Activated naive CD8-positive, alpha-beta T cell treated with anti-CD3 and anti-CD28 coated beads, Interleukin-2, amount 50 U/mL, for 24 hours (primary cell): Measurements from ENCODE around the gene DZIP1.

ENCODE experiments used
- ATAC-seq: fragments of 150-1000 bp; cut with Tn5 transposase; one replicate; pipeline ENCODE4 v1.10.0; 2021
- DNase-seq: peaks from one replicate; pipeline ENCODE4 v3.0.0; 2021
- H3K27ac Mint-ChIP-seq: one replicate; pipeline ENCODE4 v1.8.0; 2021; ENCODE audit warnings: mild to moderate bottlenecking, mixed read lengths
- H3K27me3 Mint-ChIP-seq: one replicate; pipeline ENCODE4 v1.8.0; 2021; ENCODE audit warnings: mixed read lengths
- H3K36me3 Mint-ChIP-seq: one replicate; pipeline ENCODE4 v1.8.0; 2021; ENCODE audit warnings: low read depth, mixed read lengths
- H3K4me1 Mint-ChIP-seq: one replicate; pipeline ENCODE4 v1.8.0; 2021; ENCODE audit warnings: mixed read lengths
- H3K4me3 Mint-ChIP-seq: one replicate; pipeline ENCODE4 v1.8.0; 2021; ENCODE audit warnings: mild to moderate bottlenecking, moderate library complexity, mixed read lengths
- H3K9me3 Mint-ChIP-seq: one replicate; pipeline ENCODE4 v1.8.0; 2021; ENCODE audit warnings: mixed read lengths

Gene DZIP1

GRCh38 chr13:95627590-95627989, 16.9 kb downstream of the DZIP1 start:
- Mint-ChIP-seq H3K27me3 (peaks cover 8% of the 10 kb centered on the region), H3K36me3 (no peaks in the 10 kb centered on the region), H3K27ac (no peak overlapping the region), H3K4me1 (no peaks in the 10 kb centered on the region), H3K4me3 (no peak overlapping the region), H3K9me3 (no peaks in the 10 kb centered on the region)
- DNase-seq (no peak), ATAC-seq (no peak)

- ATAC-seq (no peak), DNase-seq (no peak)
- Mint-ChIP-seq H3K27ac (no peak overlapping the region), H3K27me3 (peaks cover 6% of the 10 kb centered on the region), H3K4me1 (no peaks in the 10 kb centered on the region), H3K4me3 (no peak overlapping the region), H3K36me3 (no peaks in the 10 kb centered on the region), H3K9me3 (no peaks in the 10 kb centered on the region)
Measured at GRCh38 chr13:95626768-95627167, 17.7 kb downstream of the DZIP1 start.

GRCh38 chr13:95624020-95624419, 20.5 kb downstream of the DZIP1 start:
- DNase-seq, result peak; percentile 11
- H3K9me3 Mint-ChIP-seq, result no peaks in the 10 kb centered on the region
- H3K4me3 Mint-ChIP-seq, result no peak overlapping the region
- H3K4me1 Mint-ChIP-seq, result no peaks in the 10 kb centered on the region
- no peak for ATAC-seq
- H3K36me3 Mint-ChIP-seq, result no peaks in the 10 kb centered on the region
- H3K27me3 Mint-ChIP-seq, result peaks cover 5% of the 10 kb centered on the region
- H3K27ac Mint-ChIP-seq, result no peak overlapping the region

GRCh38 chr13:95623141-95623540, 21.4 kb downstream of the DZIP1 start:
- H3K9me3 Mint-ChIP-seq, result no peaks in the 10 kb centered on the region
- no peak for DNase-seq
- peaks cover 5% of the 10 kb centered on the region for H3K27me3 Mint-ChIP-seq
- no peaks in the 10 kb centered on the region for H3K4me1 Mint-ChIP-seq
- no peaks in the 10 kb centered on the region for H3K36me3 Mint-ChIP-seq
- ATAC-seq, result no peak
- H3K27ac Mint-ChIP-seq, result no peak overlapping the region
- no peak overlapping the region for H3K4me3 Mint-ChIP-seq

GRCh38 chr13:95620825-95621498, 23.5 kb downstream of the DZIP1 start:
- H3K36me3 Mint-ChIP-seq, result no peaks in the 10 kb centered on the region
- H3K9me3 Mint-ChIP-seq, result no peaks in the 10 kb centered on the region
- peaks cover 5% of the 10 kb centered on the region for H3K27me3 Mint-ChIP-seq
- no peaks in the 10 kb centered on the region for H3K4me1 Mint-ChIP-seq
- ATAC-seq (no peak), DNase-seq (no peak)
- no peak overlapping the region for H3K27ac Mint-ChIP-seq
- no peak overlapping the region for H3K4me3 Mint-ChIP-seq

GRCh38 chr13:95620030-95620824, 24.3 kb downstream of the DZIP1 start:
- no peak for DNase-seq
- no peak overlapping the region for H3K4me3 Mint-ChIP-seq

GRCh38 chr13:95615539-95615938, 29.0 kb downstream of the DZIP1 start:
- ATAC-seq, result no peak
- Mint-ChIP-seq H3K4me3 (no peak overlapping the region), H3K27ac (no peak overlapping the region), H3K9me3 (no peaks in the 10 kb centered on the region), H3K36me3 (no peaks in the 10 kb centered on the region), H3K27me3 (peaks cover 3% of the 10 kb centered on the region), H3K4me1 (no peaks in the 10 kb centered on the region)
- no peak for DNase-seq

More at GRCh38 chr13:95620030-95620824, 24.3 kb downstream of the DZIP1 start:
- Mint-ChIP-seq H3K9me3 (no peaks in the 10 kb centered on the region), H3K4me1 (no peaks in the 10 kb centered on the region), H3K36me3 (no peaks in the 10 kb centered on the region), H3K27me3 (peaks cover 5% of the 10 kb centered on the region), H3K27ac (no peak overlapping the region)
- ATAC-seq, result no peak

- Mint-ChIP-seq H3K9me3 (no peaks in the 10 kb centered on the region), H3K4me1 (no peaks in the 10 kb centered on the region), H3K4me3 (no peak overlapping the region), H3K36me3 (no peaks in the 10 kb centered on the region), H3K27me3 (peaks cover 3% of the 10 kb centered on the region), H3K27ac (no peak overlapping the region)
- no peak for DNase-seq
- no peak for ATAC-seq
Measured at GRCh38 chr13:95614641-95615245, 29.8 kb downstream of the DZIP1 start.

GRCh38 chr13:95608640-95609323, 35.7 kb downstream of the DZIP1 start:
- ATAC-seq, result no peak
- Mint-ChIP-seq H3K27me3 (peaks cover 6% of the 10 kb centered on the region), H3K9me3 (no peaks in the 10 kb centered on the region), H3K36me3 (no peaks in the 10 kb centered on the region), H3K4me1 (no peaks in the 10 kb centered on the region), H3K4me3 (no peak overlapping the region), H3K27ac (no peak overlapping the region)
- DNase-seq, result no peak

- Mint-ChIP-seq H3K27me3 (peaks cover 5% of the 10 kb centered on the region), H3K9me3 (no peaks in the 10 kb centered on the region), H3K27ac (no peak overlapping the region), H3K36me3 (no peaks in the 10 kb centered on the region), H3K4me1 (no peaks in the 10 kb centered on the region), H3K4me3 (no peak overlapping the region)
- no peak for ATAC-seq
- DNase-seq, result no peak
Measured at GRCh38 chr13:95607366-95607765, 37.1 kb downstream of the DZIP1 start.

GRCh38 chr13:95605448-95606125, 38.9 kb downstream of the DZIP1 start:
- DNase-seq (no peak), ATAC-seq (no peak)
- no peak overlapping the region for H3K27ac Mint-ChIP-seq
- no peaks in the 10 kb centered on the region for H3K4me1 Mint-ChIP-seq
- H3K4me3 Mint-ChIP-seq, result no peak overlapping the region
- peaks cover 10% of the 10 kb centered on the region for H3K27me3 Mint-ChIP-seq
- H3K36me3 Mint-ChIP-seq, result no peaks in the 10 kb centered on the region
- H3K9me3 Mint-ChIP-seq, result no peaks in the 10 kb centered on the region

GRCh38 chr13:95604556-95604915, 40.0 kb downstream of the DZIP1 start:
- H3K9me3 Mint-ChIP-seq, result no peaks in the 10 kb centered on the region
- H3K27me3 Mint-ChIP-seq, result peaks cover 10% of the 10 kb centered on the region
- no peaks in the 10 kb centered on the region for H3K36me3 Mint-ChIP-seq
- H3K4me3 Mint-ChIP-seq, result no peak overlapping the region
- no peaks in the 10 kb centered on the region for H3K4me1 Mint-ChIP-seq
- ATAC-seq (no peak), DNase-seq (no peak)
- no peak overlapping the region for H3K27ac Mint-ChIP-seq

GRCh38 chr13:95603887-95604555, 40.5 kb downstream of the DZIP1 start:
- Mint-ChIP-seq H3K9me3 (no peaks in the 10 kb centered on the region), H3K27me3 (peaks cover 10% of the 10 kb centered on the region), H3K4me1 (no peaks in the 10 kb centered on the region), H3K36me3 (no peaks in the 10 kb centered on the region), H3K4me3 (no peak overlapping the region), H3K27ac (no peak overlapping the region)
- no peak for DNase-seq
- ATAC-seq, result no peak

GRCh38 chr13:95601906-95602305, 42.6 kb downstream of the DZIP1 start:
- no peak for ATAC-seq
- Mint-ChIP-seq H3K27ac (no peak overlapping the region), H3K4me3 (no peak overlapping the region)

More at GRCh38 chr13:95601906-95602305, 42.6 kb downstream of the DZIP1 start:
- Mint-ChIP-seq H3K9me3 (no peaks in the 10 kb centered on the region), H3K4me1 (no peaks in the 10 kb centered on the region), H3K36me3 (no peaks in the 10 kb centered on the region), H3K27me3 (peaks cover 7% of the 10 kb centered on the region)
- no peak for DNase-seq
